ENCODE data around the gene PEX10.

GRCh38 chr1:2388004-2388913, 24.1 kb downstream of the PEX10 start:
- TF ChIP-seq CTCF (IDR thresholded peaks at IDR 0.05; ENCODE audit: poor library complexity) (no peak), EZH2 (IDR thresholded peaks at IDR 0.05; ENCODE audit: borderline replicate concordance) (no peak)

Data from hepatocyte (in vitro differentiated cells).